MM.1S (cell line): ENCODE results near the gene LILRB4.

Source experiments
- CTCF ChIP-seq: fragments of 300-600 bp; sonication (generic); IDR thresholded peaks from 2 replicates; pipeline ENCODE4 v1.5.1; 2016; ENCODE audit warnings: antibody characterized with exemption, low read length, mixed read lengths
- EZH2 ChIP-seq: fragments of 300-600 bp; sonication (generic); optimal IDR thresholded peaks from 2 replicates; pipeline ENCODE3; 2017; ENCODE audit warnings: low read depth, mild to moderate bottlenecking, antibody characterized with exemption, low read length, mixed read lengths

- TF ChIP-seq CTCF (no peak), EZH2 (no peak)
These were observed 8.1 kb upstream of the LILRB4 start for GRCh38 chr19:54654447-54655321.
